HFFc6 (cell line): ENCODE measurements around the gene FAM156B. TPM values are rescaled to one million over a fixed set of nuclear protein-coding genes. Genes with fewer than 3 reads are reported as not detected.
"Not testable (repeated sequence)": the region's sequence is repeated elsewhere in the genome, so short reads cannot be mapped to it uniquely, and the experiment has no call there.

Experiments used
- DNase-seq: peaks from one replicate; pipeline ENCODE4 v3.0.0-alpha.2; 2018
- H3K27ac Mint-ChIP-seq: 2 replicates; pipeline ENCODE4 v1.8.0; 2020; ENCODE audit warnings: mild to moderate bottlenecking, mixed read lengths
- H3K27me3 Mint-ChIP-seq: 2 replicates; pipeline ENCODE4 v1.8.0; 2021; ENCODE audit warnings: mild to moderate bottlenecking, moderate library complexity, mixed read lengths; ENCODE audit not compliant: insufficient read depth
- H3K36me3 Mint-ChIP-seq: 2 replicates; pipeline ENCODE4 v1.8.0; 2021; ENCODE audit warnings: low read depth, mixed read lengths
- H3K4me1 Mint-ChIP-seq: 2 replicates; pipeline ENCODE4 v1.8.0; 2020; ENCODE audit warnings: low read depth, mixed read lengths
- H3K4me3 Mint-ChIP-seq: 2 replicates; pipeline ENCODE4 v1.8.0; 2020; ENCODE audit warnings: mild to moderate bottlenecking, moderate library complexity, mixed read lengths
- H3K9me3 Mint-ChIP-seq: 2 replicates; pipeline ENCODE4 v1.8.0; 2020; ENCODE audit warnings: mild to moderate bottlenecking, mixed read lengths
- CTCF ChIP-seq: fragments of 200-600 bp; sonication (generic); IDR thresholded peaks from 2 replicates; pipeline ENCODE4 v1.5.0; 2021; ENCODE audit warnings: antibody characterized with exemption, mild to moderate bottlenecking
- long read RNA-seq: library from polyadenylated mRNA; unstranded; transcript quantifications from one replicate; pipeline ENCODE4 v2.0.0, GENCODE V29; 2019
- total RNA-seq, 6 experiments: library from RNA; stranded (reverse); fragmentation: NEBNext Ultra II Directional; extraction: Animal tissue kit (Norgen Biotek cat#: 25700); gene quantifications; 2 replicates in 1 of 6; 3 replicates in 5 of 6; pipeline ENCODE4 v1.2.3, GENCODE V29; 2021

The FAM156B gene
- 10 to 100 TPM in 5 of 6 experiments, 1 to 10 TPM in 1; 9.7 to 15.4 (median 14.1) TPM for total RNA-seq
- long read RNA-seq, partial matches to known transcripts = 0 of 12 reads
- long read RNA-seq, other reads (novel, unspliced or antisense) = 5 of 12 reads

GRCh38 chrX:52896855-52897709, at the start of gene FAM156B:
FAM156B (plus strand) TSS chrX:52897330; CDS start chrX:52907226, 9,896 bp downstream.
- H3K36me3 Mint-ChIP-seq, H3K27me3 Mint-ChIP-seq, DNase-seq, H3K9me3 Mint-ChIP-seq, H3K4me1 Mint-ChIP-seq, H3K4me3 Mint-ChIP-seq, H3K27ac Mint-ChIP-seq: not testable (repeated sequence)

GRCh38 chrX:52852110-52852860, 44.8 kb upstream of the FAM156B start:
- no peaks in the 10 kb centered on the region for H3K9me3 Mint-ChIP-seq

GRCh38 chrX:52856991-52857525, 40.1 kb upstream of the FAM156B start:
- H3K36me3 Mint-ChIP-seq, H3K9me3 Mint-ChIP-seq, DNase-seq, H3K27ac Mint-ChIP-seq, H3K27me3 Mint-ChIP-seq, H3K4me3 Mint-ChIP-seq: not testable (repeated sequence)
- H3K4me1 Mint-ChIP-seq = peaks cover 17% of the 10 kb centered on the region

More at GRCh38 chrX:52852110-52852860, 44.8 kb upstream of the FAM156B start:
- peak overlapping the region; percentile 73 for H3K27ac Mint-ChIP-seq
- H3K4me3 Mint-ChIP-seq = peak overlapping the region; percentile 68; the same call in 1 of the 2 replicates
- H3K4me1 Mint-ChIP-seq = peaks cover 22% of the 10 kb centered on the region
- no peaks in the 10 kb centered on the region for H3K36me3 Mint-ChIP-seq
- no peak for TF ChIP-seq CTCF
- DNase-seq = no peak
- peaks cover 2% of the 10 kb centered on the region; the same call in 1 of the 2 replicates for H3K27me3 Mint-ChIP-seq

- no peaks in the 10 kb centered on the region for H3K9me3 Mint-ChIP-seq
- no peak overlapping the region for H3K27ac Mint-ChIP-seq
- no peak for DNase-seq
- H3K27me3 Mint-ChIP-seq = no peaks in the 10 kb centered on the region; the same call in 1 of the 2 replicates
- TF ChIP-seq CTCF = no peak
- no peaks in the 10 kb centered on the region for H3K36me3 Mint-ChIP-seq
- H3K4me1 Mint-ChIP-seq = no peaks in the 10 kb centered on the region
- no peak overlapping the region for H3K4me3 Mint-ChIP-seq
Measured at GRCh38 chrX:52865343-52865998, 31.7 kb upstream of the FAM156B start.

GRCh38 chrX:52867610-52868348, 29.4 kb upstream of the FAM156B start, which contains the start of gene XAGE3:
XAGE3 (minus strand) TSS chrX:52868083; CDS start chrX:52867133, 950 bp downstream.
- Mint-ChIP-seq H3K36me3 (no peaks in the 10 kb centered on the region), H3K27me3 (no peaks in the 10 kb centered on the region; the same call in none of the 2 replicates), H3K27ac (no peak within 1 kb of the TSS), H3K9me3 (no peaks in the 10 kb centered on the region), H3K4me1 (no peaks in the 10 kb centered on the region), H3K4me3 (no peak within 1 kb of the TSS)
- DNase-seq = no peak
- no peak for TF ChIP-seq CTCF
